Spleen (tissue), 11 donors: ENCODE measurements around the gene MCC. TPM values are rescaled to one million over a fixed set of nuclear protein-coding genes. Genes with fewer than 3 reads are reported as not detected.

Experiments
- DNase-seq: peaks from one replicate; pipeline ENCODE4 v3.0.0-alpha.2; 2020
- H3K27ac ChIP-seq, 8 donors: fragments of 200-600 bp; sonication (generic) in 7 of 8; 1 replicate in 4 of 8; 2 replicates in 4 of 8; pipeline versions ENCODE4 v1.5.0 to v1.8.0; 2016 to 2021; ENCODE audit warnings: inconsistent platforms in 4 of 8, mild to moderate bottlenecking in 4 of 8, moderate library complexity in 1 of 8
- H3K27me3 ChIP-seq, 7 donors: fragments of 200-600 bp; sonication (generic) in 6 of 7; replicated peaks in 1 of 7; 1 replicate in 4 of 7; 2 replicates in 3 of 7; pipeline versions ENCODE4 v1.5.0 to v1.8.0; 2016 to 2021; ENCODE audit warnings: inconsistent platforms in 3 of 7, mild to moderate bottlenecking in 1 of 7
- H3K36me3 ChIP-seq, 6 donors: fragments of 200-600 bp; sonication (generic) in 5 of 6; 1 replicate in 4 of 6; 2 replicates in 2 of 6; pipeline versions ENCODE4 v1.5.0 to v1.8.0; 2016 to 2021; ENCODE audit warnings: inconsistent platforms in 2 of 6
- H3K4me1 ChIP-seq, 6 donors: fragments of 200-600 bp; sonication (generic) in 5 of 6; 1 replicate in 3 of 6; 2 replicates in 3 of 6; pipeline versions ENCODE4 v1.5.0 to v1.8.0; 2016 to 2021; ENCODE audit warnings: inconsistent platforms in 3 of 6
- H3K4me3 ChIP-seq, 8 donors: fragments of 200-600 bp; sonication (generic) in 7 of 8; 1 replicate in 4 of 8; 2 replicates in 4 of 8; pipeline versions ENCODE4 v1.5.0 to v1.8.0; 2016 to 2021; ENCODE audit warnings: inconsistent platforms in 4 of 8, mild to moderate bottlenecking in 4 of 8, moderate library complexity in 2 of 8
- H3K9me3 ChIP-seq, 8 donors: fragments of 200-600 bp; sonication (generic) in 7 of 8; 1 replicate in 4 of 8; 2 replicates in 4 of 8; pipeline versions ENCODE4 v1.5.0 to v1.8.0; 2016 to 2021; ENCODE audit warnings: inconsistent platforms in 4 of 8
- POLR2A ChIP-seq, 3 donors: fragments of 450-650 bp; IDR thresholded peaks; one replicate each; pipeline ENCODE4 v1.5.1; 2017; ENCODE audit warnings: antibody characterized with exemption in 3 of 3, mild to moderate bottlenecking in 1 of 3
- POLR2AphosphoS5 ChIP-seq, 3 donors: sonication (generic); formaldehyde crosslinking; IDR thresholded peaks; one replicate each; pipeline ENCODE4 v1.5.1; 2017; ENCODE audit warnings: antibody characterized with exemption in 3 of 3
- WGBS, 5 donors: extraction: QIAGEN DNeasy Blood & Tissue Kit in 3 of 5; methylation state at CpG; one replicate each; pipeline versions ENCODE4 v1.1.5 to v1.1.7; 2013 to 2018; 5-methylcytosine and 5-hydroxymethylcytosine counted together
- intact Hi-C: fragments of 100-400 bp; cut with DNase I; formaldehyde crosslinking; loops from one replicate; pipeline ENCODE4 v1.15.0; 2023; ENCODE audit warnings: low total_unique reads
- polyA plus RNA-seq, 3 donors: library from polyadenylated mRNA; stranded (reverse); fragments of 200-250 nt; gene quantifications; one replicate each; pipeline ENCODE4 v1.2.1, GENCODE V29; 2013
- total RNA-seq, 7 donors: library from RNA; depleted of rRNA in 3 of 7; stranded (reverse); fragments of >200 nt in 3 of 7; fragmentation: NEBNext Ultra II Directional in 4 of 7; extraction: Animal tissue kit (Norgen Biotek cat#: 25700) in 4 of 7; gene quantifications; one replicate each; pipeline versions ENCODE4 v1.1.0 to v1.2.1, GENCODE V29; 2016 to 2021
- TF ChIP-seq, protein P1 (sequence below), 11 experiments: fragments of 200-600 bp in 7 of 11; fragments of 450-650 bp in 4 of 11; sonication (generic) in 4 of 11; IDR thresholded peaks in 8 of 11; conservative IDR thresholded peaks in 3 of 11; 1 replicate in 7 of 11; 2 replicates in 4 of 11; pipeline versions ENCODE4 v1.4.0 to v1.8.0; 2016 to 2021; ENCODE audit warnings: antibody characterized with exemption in 11 of 11, inconsistent platforms in 4 of 11, mild to moderate bottlenecking in 1 of 11
- donor health status: healthy with polysubstance abuse.
- donor health status: DM: no; HTN: no; CAD: no; lungs with moderate emphysema.
- donor health status: DM: no; HTN: no; CAD: no.
- donor health status: Bipolar disorder and iron deficiency.
- donor health status: healthy.
- donor health status: DM: no; HTN: no; CAD: no.
- donor health status: DM: yes; HTN: yes; CAD: no.

MCC gene
- total and polyA plus RNA-seq, 10 donors, result 1.3 to 32.8 (median 15.8) TPM

DNA sequence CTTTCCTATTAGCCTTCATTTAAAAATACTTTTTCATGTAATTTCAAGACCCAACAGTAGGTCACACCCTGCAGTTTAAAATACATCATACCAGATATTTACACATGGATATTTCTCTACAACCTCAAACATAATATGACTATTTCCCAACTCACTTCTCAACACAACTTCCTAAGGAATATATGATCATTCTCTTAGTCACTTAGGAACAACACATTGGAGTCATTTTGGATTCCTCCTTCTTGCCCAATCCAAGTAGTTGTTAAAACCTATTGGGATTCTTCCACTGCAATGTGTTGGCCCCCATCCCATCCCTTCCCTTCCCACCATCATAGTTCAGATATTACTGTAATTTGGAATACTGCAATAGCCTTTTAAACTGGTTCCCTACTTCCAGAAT is 366.2 kb downstream of the MCC start:
- no peak for DNase-seq
- no peak overlapping the region for H3K27ac ChIP-seq
- no peak overlapping the region for H3K4me3 ChIP-seq
- no peaks in the 10 kb centered on the region for H3K27me3 ChIP-seq
- no peaks in the 10 kb centered on the region for H3K36me3 ChIP-seq
- intact Hi-C loops, result no loop called here
- H3K9me3 ChIP-seq, result peaks cover 0 to 3% (median 0%) of the 10 kb centered on the region in 8 donors
- peaks cover 0 to 12% (median 5%) of the 10 kb centered on the region in 6 donors for H3K4me1 ChIP-seq
- TF ChIP-seq POLR2A (IDR thresholded peaks at IDR 0.05) (no peak), POLR2AphosphoS5 (IDR thresholded peaks at IDR 0.05) (no peak)
- TF ChIP-seq, protein P1, sequence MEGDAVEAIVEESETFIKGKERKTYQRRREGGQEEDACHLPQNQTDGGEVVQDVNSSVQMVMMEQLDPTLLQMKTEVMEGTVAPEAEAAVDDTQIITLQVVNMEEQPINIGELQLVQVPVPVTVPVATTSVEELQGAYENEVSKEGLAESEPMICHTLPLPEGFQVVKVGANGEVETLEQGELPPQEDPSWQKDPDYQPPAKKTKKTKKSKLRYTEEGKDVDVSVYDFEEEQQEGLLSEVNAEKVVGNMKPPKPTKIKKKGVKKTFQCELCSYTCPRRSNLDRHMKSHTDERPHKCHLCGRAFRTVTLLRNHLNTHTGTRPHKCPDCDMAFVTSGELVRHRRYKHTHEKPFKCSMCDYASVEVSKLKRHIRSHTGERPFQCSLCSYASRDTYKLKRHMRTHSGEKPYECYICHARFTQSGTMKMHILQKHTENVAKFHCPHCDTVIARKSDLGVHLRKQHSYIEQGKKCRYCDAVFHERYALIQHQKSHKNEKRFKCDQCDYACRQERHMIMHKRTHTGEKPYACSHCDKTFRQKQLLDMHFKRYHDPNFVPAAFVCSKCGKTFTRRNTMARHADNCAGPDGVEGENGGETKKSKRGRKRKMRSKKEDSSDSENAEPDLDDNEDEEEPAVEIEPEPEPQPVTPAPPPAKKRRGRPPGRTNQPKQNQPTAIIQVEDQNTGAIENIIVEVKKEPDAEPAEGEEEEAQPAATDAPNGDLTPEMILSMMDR (IDR thresholded peaks at IDR 0.05 in 8 of 11, conservative IDR thresholded peaks at IDR 0.05 in 3 of 11), result no peak

DNA sequence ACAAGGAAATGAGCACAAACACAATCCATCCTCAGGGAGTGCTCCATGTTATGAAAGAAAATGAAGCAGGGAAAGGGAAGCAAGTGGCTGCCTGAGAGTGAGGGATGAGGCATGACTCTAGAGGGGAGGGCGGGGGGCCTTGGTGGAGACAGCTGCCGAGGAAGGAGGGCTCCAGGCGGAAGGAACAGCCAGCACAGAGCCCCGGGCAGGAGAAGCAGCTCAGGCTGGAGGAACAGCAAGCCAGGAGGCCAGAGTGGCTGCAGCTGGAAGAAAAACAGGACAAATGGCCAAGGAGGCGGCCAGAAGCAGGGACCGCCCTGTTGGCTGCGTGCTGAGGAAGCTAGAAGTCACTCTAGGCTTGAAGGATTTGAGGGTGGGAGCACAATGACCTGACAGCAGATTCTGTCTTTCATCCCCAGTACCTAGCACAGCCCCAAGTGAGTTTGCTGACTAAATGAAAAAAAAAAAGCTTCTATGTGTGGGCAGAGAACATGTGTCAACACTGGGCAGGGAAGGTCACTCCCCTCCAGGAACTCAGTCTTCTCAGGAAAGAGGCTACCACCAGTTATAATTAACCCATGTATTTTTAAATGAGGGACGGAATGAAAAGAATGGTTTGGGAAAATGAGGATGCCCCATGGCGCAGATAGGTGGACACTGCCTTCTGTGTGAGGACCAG is 368.9 kb downstream of the MCC start:
- TF ChIP-seq, protein P1 (IDR thresholded peaks at IDR 0.05 in 8 of 11, conservative IDR thresholded peaks at IDR 0.05 in 3 of 11), result no peak
- TF ChIP-seq POLR2A (IDR thresholded peaks at IDR 0.05), result no peak
- TF ChIP-seq POLR2AphosphoS5 (IDR thresholded peaks at IDR 0.05), result no peak
- peaks cover 0 to 12% (median 5%) of the 10 kb centered on the region in 6 donors for H3K4me1 ChIP-seq
- no peaks in the 10 kb centered on the region for H3K27me3 ChIP-seq
- peaks cover 0 to 8% (median 4%) of the 10 kb centered on the region in 8 donors for H3K9me3 ChIP-seq
- no peak for DNase-seq
- intact Hi-C loops, result no loop called here
- peak overlapping the region in 3 of 8 donors; percentile 11 to 16 (median 14) for H3K27ac ChIP-seq
- H3K36me3 ChIP-seq, result no peaks in the 10 kb centered on the region
- WGBS, 5 donors, result 67 to 80% (median 69%) methylated on average over 9 of the region's 9 CpGs
- no peak overlapping the region for H3K4me3 ChIP-seq

DNA sequence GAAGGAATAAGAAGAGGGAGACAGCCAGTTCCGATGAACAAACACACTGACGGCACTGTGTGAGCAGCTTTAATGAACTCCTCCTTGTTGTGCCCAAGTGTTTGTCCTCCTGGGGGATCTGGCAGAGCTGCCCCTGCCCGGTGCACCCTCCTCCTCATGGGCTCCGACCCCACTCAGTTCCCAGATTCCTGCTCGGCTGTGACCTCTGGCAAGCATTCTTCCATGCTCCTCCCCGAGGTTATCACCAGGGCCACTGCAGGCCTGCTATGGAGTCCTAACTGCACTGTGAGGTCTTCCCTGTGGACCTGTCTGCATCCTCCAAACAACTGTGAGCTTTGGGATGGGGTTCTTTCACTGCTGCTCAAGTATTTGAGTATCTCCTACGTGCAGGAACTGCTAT is 369.5 kb downstream of the MCC start:
- intact Hi-C loops, result no loop called here
- Histone ChIP-seq H3K27me3 (no peaks in the 10 kb centered on the region), H3K4me3 (no peak overlapping the region), H3K27ac (peak overlapping the region in 2 of 8 donors; percentile 11 to 16), H3K9me3 (peaks cover 0 to 13% (median 5%) of the 10 kb centered on the region in 8 donors), H3K36me3 (no peaks in the 10 kb centered on the region), H3K4me1 (peaks cover 0 to 12% (median 5%) of the 10 kb centered on the region in 6 donors)
- DNase-seq, result no peak
- 59 to 75% (median 63%) methylated on average over 7 of the region's 7 CpGs for WGBS, 5 donors
- TF ChIP-seq, protein P1 (IDR thresholded peaks at IDR 0.05 in 8 of 11, conservative IDR thresholded peaks at IDR 0.05 in 3 of 11), result no peak
- TF ChIP-seq POLR2AphosphoS5 (IDR thresholded peaks at IDR 0.05) (no peak), POLR2A (IDR thresholded peaks at IDR 0.05) (no peak)

DNA sequence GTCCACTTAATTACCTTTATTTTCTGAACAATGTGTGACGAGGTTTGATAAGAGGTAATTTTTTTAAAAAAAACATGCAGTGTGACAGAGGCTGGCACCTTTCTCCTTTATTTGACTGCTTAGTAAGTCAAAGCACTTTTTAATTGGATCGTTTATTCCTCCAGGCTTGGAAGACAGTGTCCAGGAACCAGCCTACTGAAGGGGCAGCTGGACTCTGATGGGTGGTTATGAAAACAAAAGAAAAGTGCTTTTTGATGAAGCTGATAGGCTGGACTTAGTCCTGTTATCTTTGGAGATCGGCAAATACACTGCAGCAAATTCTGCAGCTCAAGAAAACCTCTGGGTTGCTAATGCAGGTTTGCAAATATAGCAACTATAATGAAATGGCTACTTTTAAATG is 370.0 kb downstream of the MCC start:
- intact Hi-C loops, result no loop called here
- Histone ChIP-seq H3K27ac (no peak overlapping the region), H3K36me3 (no peaks in the 10 kb centered on the region), H3K9me3 (peaks cover 0 to 13% (median 5%) of the 10 kb centered on the region in 8 donors), H3K27me3 (no peaks in the 10 kb centered on the region), H3K4me1 (peaks cover 0 to 12% (median 5%) of the 10 kb centered on the region in 6 donors), H3K4me3 (no peak overlapping the region)
- TF ChIP-seq, protein P1 (IDR thresholded peaks at IDR 0.05 in 8 of 11, conservative IDR thresholded peaks at IDR 0.05 in 3 of 11), result no peak
- TF ChIP-seq POLR2AphosphoS5 (IDR thresholded peaks at IDR 0.05) (no peak), POLR2A (IDR thresholded peaks at IDR 0.05) (no peak)
- no peak for DNase-seq
- 82 to 92% (median 90%) methylated on average over 3 of the region's 3 CpGs for WGBS, 5 donors
